Pancreas (tissue), 10 donors: ENCODE results near the gene EDIL3. TPM values are rescaled to one million over a fixed set of nuclear protein-coding genes. Genes with fewer than 3 reads are reported as not detected.

Experiments used
- ATAC-seq, 4 donors: fragments of 200-7000 bp; cut with Tn5 transposase; one replicate each; pipeline versions ENCODE4 v1.8.0 to v1.9.1; 2020; ENCODE audit warnings: mild to moderate bottlenecking in 4 of 4, moderate library complexity in 4 of 4
- DNase-seq, 6 donors: peaks; one replicate each; pipeline ENCODE4 v3.0.0-alpha.2; 2020
- FAIRE-seq: peaks from 2 replicates; lab custom pipeline; 2012; peaks lifted over from hg19 to GRCh38; lab: Jason Lieb, UNC
- H3K27ac ChIP-seq, 4 donors: fragments of 200-600 bp; sonication (generic); 1 replicate in 3 of 4; 2 replicates in 1 of 4; pipeline versions ENCODE4 v1.5.0 to v1.8.0; 2020
- H3K27me3 ChIP-seq, 4 donors: fragments of 200-600 bp; one replicate each; pipeline ENCODE4 v1.8.0; 2021
- H3K36me3 ChIP-seq, 3 donors: fragments of 200-600 bp; sonication (generic) in 1 of 3; one replicate each; pipeline versions ENCODE4 v1.5.0 to v1.8.0; 2020 to 2021
- H3K4me1 ChIP-seq, 3 donors: fragments of 200-600 bp; one replicate each; pipeline ENCODE4 v1.8.0; 2021
- H3K4me3 ChIP-seq, 4 donors: fragments of 200-600 bp; sonication (generic) in 2 of 4; one replicate each; pipeline versions ENCODE4 v1.5.0 to v1.8.0; 2020 to 2021
- H3K9me3 ChIP-seq, 4 donors: fragments of 200-600 bp; one replicate each; pipeline ENCODE4 v1.8.0; 2021
- CTCF ChIP-seq, 4 donors: fragments of 200-600 bp; sonication (generic) in 3 of 4; IDR thresholded peaks; one replicate each; pipeline versions ENCODE4 v1.5.0 to v1.8.0; 2021; ENCODE audit warnings: antibody characterized with exemption in 4 of 4
- WGBS, 2 donors: extraction: QIAGEN DNeasy Blood & Tissue Kit; methylation state at CpG; one replicate each; pipeline ENCODE4 v1.1.7; 2013; 5-methylcytosine and 5-hydroxymethylcytosine counted together
- intact Hi-C, 3 donors: fragments of 100-400 bp; cut with DNase I; formaldehyde crosslinking; loops; one replicate each; pipeline versions ENCODE4 v1.11.1 to v1.14.2; 2022
- polyA plus RNA-seq, 2 donors: library from polyadenylated mRNA; stranded (reverse); fragments of 200-250 nt; gene quantifications; one replicate each; pipeline ENCODE4 v1.2.3, GENCODE V29; 2013
- total RNA-seq, 6 donors: library from RNA; stranded (reverse); fragmentation: NEBNext Ultra II Directional in 4 of 6; extraction: Animal tissue kit (Norgen Biotek cat#: 25700) in 4 of 6; gene quantifications; one replicate each; pipeline versions ENCODE4 v1.2.1 to v1.2.4, GENCODE V29; 2021 to 2023
- donor health status: healthy with polysubstance abuse.
- donor health status: DM: no; HTN: no; CAD: no; lungs with moderate emphysema.
- donor health status: DM: no; HTN: no; CAD: no.
- donor health status: control.
- donor health status: control.
- donor health status: Bipolar disorder and iron deficiency.
- donor health status: DM: yes; HTN: yes; CAD: no.
- donor health status: DM: no; HTN: no; CAD: no.
- donor health status: DM: no; HTN: no; CAD: no.
- donor health status: DM: yes; HTN: yes; CAD: no.

Gene EDIL3
- total and polyA plus RNA-seq, 8 donors: 0.63 to 9.7 (median 1.7) TPM

GRCh38 chr5:83957188-83957587 is 427.5 kb downstream of the EDIL3 start:
- ATAC-seq (no peak), FAIRE-seq (no peak), DNase-seq (no peak)
- Histone ChIP-seq H3K4me3 (no peak overlapping the region), H3K27ac (no peak overlapping the region), H3K36me3 (no peaks in the 10 kb centered on the region), H3K9me3 (no peaks in the 10 kb centered on the region), H3K4me1 (no peaks in the 10 kb centered on the region), H3K27me3 (no peaks in the 10 kb centered on the region)
- WGBS, 2 donors: 62 to 77% methylated on average over 1 of the region's 1 CpG
- no peak for TF ChIP-seq CTCF (IDR thresholded peaks at IDR 0.05)
- intact Hi-C loops: no loop called here

- Histone ChIP-seq H3K27ac (no peak overlapping the region), H3K4me1 (no peaks in the 10 kb centered on the region), H3K4me3 (no peak overlapping the region), H3K27me3 (no peaks in the 10 kb centered on the region), H3K9me3 (no peaks in the 10 kb centered on the region), H3K36me3 (no peaks in the 10 kb centered on the region)
- ATAC-seq (no peak), FAIRE-seq (no peak), DNase-seq (no peak)
- no peak for TF ChIP-seq CTCF (IDR thresholded peaks at IDR 0.05)
- intact Hi-C loops: no loop called here
Measured at GRCh38 chr5:83956386-83956785, 428.3 kb downstream of the EDIL3 start.

- H3K4me1 ChIP-seq: no peaks in the 10 kb centered on the region
- H3K27me3 ChIP-seq: no peaks in the 10 kb centered on the region
- no peak overlapping the region for H3K27ac ChIP-seq
- no peak for ATAC-seq
- WGBS, 2 donors: 85 to 90% methylated on average over 1 of the region's 1 CpG
- H3K4me3 ChIP-seq: no peak overlapping the region
- no peak for TF ChIP-seq CTCF (IDR thresholded peaks at IDR 0.05)
- no peaks in the 10 kb centered on the region for H3K9me3 ChIP-seq
- DNase-seq: no peak
- no peaks in the 10 kb centered on the region for H3K36me3 ChIP-seq
- no peak for FAIRE-seq
- intact Hi-C loops: no loop called here
Measured at GRCh38 chr5:83955916-83956315, 428.8 kb downstream of the EDIL3 start.

- no peaks in the 10 kb centered on the region for H3K9me3 ChIP-seq
- ATAC-seq (no peak), FAIRE-seq (no peak), DNase-seq (no peak)
- no peaks in the 10 kb centered on the region for H3K27me3 ChIP-seq
- intact Hi-C loops: no loop called here
- H3K4me1 ChIP-seq: no peaks in the 10 kb centered on the region
- WGBS, 2 donors: 89 to 94% methylated on average over 3 of the region's 3 CpGs
- H3K4me3 ChIP-seq: no peak overlapping the region
- no peaks in the 10 kb centered on the region for H3K36me3 ChIP-seq
- no peak for TF ChIP-seq CTCF (IDR thresholded peaks at IDR 0.05)
- H3K27ac ChIP-seq: no peak overlapping the region
Measured at GRCh38 chr5:83947763-83948162, 436.9 kb downstream of the EDIL3 start.

GRCh38 chr5:83946516-83946915 is 438.2 kb downstream of the EDIL3 start:
- WGBS, 2 donors: 54 to 57% methylated on average over 6 of the region's 6 CpGs
- intact Hi-C loops: no loop called here
- no peaks in the 10 kb centered on the region for H3K27me3 ChIP-seq
- no peaks in the 10 kb centered on the region for H3K9me3 ChIP-seq
- ATAC-seq (no peak), FAIRE-seq (no peak), DNase-seq (no peak)
- no peaks in the 10 kb centered on the region for H3K36me3 ChIP-seq
- no peak for TF ChIP-seq CTCF (IDR thresholded peaks at IDR 0.05)
- H3K27ac ChIP-seq: no peak overlapping the region
- H3K4me1 ChIP-seq: no peaks in the 10 kb centered on the region
- no peak overlapping the region for H3K4me3 ChIP-seq
